NCI-H526 treated with DMSO at 0.1 percent for 48 hours (cell line): ENCODE measurements around the gene ANO4.
"Not testable (repeated sequence)": the region's sequence is repeated elsewhere in the genome, so short reads cannot be mapped to it uniquely, and the experiment has no call there.

Source experiments
- DNase-seq: peaks from one replicate; lab custom pipeline; 2025; lab: John Stamatoyannopoulos, UW

ANO4 gene

DNA sequence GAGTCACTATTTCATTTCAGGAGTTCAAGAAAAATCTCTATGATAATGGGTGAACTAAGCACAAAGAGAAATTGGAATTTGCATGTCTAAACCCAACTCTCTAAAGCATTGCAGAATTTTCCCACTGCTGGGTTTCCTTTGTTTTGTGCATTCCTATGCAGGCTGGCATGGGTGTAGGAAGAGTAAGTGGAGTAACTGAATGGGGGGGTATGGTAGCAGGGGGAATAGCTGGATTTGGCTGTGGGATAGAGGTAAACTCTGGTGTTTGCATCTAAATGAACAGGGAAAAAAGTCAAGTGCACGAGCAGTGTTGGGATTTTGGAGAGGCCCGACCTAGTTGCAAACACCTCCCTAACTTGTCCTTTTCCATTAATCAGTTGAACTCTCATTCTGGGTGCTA lies 159.1 kb downstream of the ANO4 start:
- no peak for DNase-seq

GRCh38 chr12:100954118-100954517 lies 159.5 kb downstream of the ANO4 start:
- DNase-seq: no peak

GRCh38 chr12:100955139-100955538 lies 160.6 kb downstream of the ANO4 start:
- no peak for DNase-seq

DNA sequence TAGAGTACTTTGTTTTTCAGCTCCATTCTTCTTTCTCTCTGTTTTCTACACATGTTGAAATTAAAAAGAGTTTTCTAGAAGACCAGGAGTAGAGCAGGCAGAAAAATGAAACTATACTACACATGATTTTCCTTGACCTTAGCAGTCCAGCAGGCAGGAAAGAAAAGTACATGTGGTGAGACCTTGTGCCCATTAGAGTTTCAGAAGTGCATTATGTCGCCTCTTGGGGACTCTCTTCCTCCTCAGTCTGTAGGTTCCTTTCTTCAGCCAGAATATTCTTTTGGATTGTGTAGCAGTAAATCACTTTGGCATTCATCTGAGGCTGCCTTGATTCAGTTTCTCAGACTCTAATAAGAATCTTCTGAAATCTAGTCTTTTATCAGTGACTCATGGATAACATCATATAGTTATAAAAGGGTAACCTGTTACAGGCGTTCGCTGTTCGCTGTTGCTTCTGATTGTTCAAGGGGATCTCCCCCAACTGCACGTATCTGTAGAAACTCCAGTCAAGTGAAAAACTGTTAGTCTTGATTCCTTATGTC lies 161.8 kb downstream of the ANO4 start:
- no peak for DNase-seq

GRCh38 chr12:100959481-100959880 lies 164.9 kb downstream of the ANO4 start:
- DNase-seq: no peak

DNA sequence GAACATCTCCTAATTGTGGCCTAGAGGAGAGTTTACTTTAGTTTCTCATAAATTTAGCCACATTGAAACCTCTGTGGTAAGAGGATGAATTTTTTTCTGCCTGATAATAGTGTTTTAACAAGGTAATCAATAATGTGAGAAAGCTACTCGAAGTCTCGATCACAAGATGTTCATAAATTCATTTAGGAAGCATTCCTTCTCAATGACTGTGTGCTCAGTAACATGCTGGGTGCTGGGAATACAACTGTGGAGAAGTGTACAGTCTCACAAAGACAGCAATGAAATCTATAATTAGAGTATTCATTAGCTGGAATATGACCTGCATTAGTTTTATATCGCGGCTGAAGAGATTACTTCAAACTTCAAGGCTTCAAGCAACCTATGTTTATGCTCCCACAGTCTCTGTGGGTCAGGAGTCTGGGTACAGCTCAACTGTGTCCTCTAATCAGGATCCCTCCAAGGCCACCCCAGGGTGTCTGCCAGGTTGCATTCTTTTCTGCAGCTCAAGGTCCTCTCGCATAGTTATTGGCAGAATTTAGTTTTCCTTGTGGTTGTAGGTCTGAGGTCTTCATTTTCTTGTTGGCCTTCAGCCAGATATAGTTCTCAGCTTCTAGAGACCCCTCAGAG lies 167.6 kb downstream of the ANO4 start:
- DNase-seq: no peak

GRCh38 chr12:100963381-100963780 lies 168.8 kb downstream of the ANO4 start:
- no peak for DNase-seq

DNA sequence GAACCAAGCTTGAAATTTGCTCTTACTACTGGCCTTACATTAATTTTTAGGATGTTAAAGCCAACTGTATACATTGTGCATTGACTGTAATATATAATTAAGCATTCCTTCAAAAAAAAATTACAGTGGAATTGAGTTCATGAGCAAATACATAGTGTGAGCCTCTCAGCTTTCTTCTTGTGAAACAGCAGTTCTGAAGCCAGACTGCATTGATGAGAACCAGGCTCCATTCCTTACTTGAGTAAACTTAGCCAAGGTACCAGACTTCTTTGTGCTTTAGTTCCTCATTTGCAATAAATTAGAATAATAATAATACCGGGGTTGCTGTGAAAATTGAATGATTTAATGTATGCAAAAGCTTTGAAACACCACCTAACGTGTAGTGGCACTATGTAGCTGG lies 169.5 kb downstream of the ANO4 start:
- DNase-seq: peak; percentile 33

GRCh38 chr12:100967189-100967588 lies 172.6 kb downstream of the ANO4 start:
- DNase-seq: no peak

DNA sequence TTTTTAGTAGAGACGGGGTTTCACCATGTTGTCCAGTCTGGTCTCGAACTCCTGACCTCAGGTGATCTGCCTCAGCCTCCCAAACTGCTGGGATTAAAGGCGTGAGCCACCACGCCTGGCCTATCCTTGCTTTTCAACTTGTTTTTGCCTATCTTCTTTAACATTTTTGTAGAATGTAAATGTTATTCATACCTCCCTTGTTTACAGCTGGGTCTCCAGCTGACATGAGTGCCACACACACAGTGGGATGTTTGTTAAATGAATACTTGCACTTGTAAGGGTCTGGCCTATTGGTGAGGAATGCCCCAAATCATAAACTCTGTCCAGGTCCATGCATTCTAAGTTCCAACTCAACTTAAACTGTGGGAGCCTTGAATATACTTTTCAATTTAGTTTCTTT lies 176.3 kb downstream of the ANO4 start:
- DNase-seq: no peak

GRCh38 chr12:100972121-100972520 lies 177.5 kb downstream of the ANO4 start:
- DNase-seq: no peak

- DNase-seq: no peak
Observed at GRCh38 chr12:100974341-100974740, 179.8 kb downstream of the ANO4 start.

DNA sequence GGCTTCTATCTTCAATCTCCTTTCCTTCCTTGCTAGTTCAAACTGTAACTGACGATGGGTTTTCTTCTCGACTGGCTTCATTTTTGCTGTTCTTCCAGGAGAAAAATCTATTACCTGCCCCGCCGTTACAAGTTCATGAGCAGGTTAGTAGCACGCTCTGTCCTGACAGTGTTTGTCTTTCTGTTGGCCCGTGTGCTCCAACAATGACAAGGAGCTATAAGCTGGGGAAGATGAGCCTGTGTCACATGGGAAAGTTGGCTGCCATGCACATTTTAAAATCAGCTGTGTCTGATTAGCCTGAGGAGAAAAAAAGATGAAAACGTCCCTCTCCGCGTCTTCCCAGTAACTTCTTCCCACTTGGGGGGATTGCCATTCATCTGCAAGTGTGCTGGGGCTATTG lies 180.2 kb downstream of the ANO4 start:
- no peak for DNase-seq

GRCh38 chr12:100976735-100977134 lies 182.2 kb downstream of the ANO4 start:
- no peak for DNase-seq

DNA sequence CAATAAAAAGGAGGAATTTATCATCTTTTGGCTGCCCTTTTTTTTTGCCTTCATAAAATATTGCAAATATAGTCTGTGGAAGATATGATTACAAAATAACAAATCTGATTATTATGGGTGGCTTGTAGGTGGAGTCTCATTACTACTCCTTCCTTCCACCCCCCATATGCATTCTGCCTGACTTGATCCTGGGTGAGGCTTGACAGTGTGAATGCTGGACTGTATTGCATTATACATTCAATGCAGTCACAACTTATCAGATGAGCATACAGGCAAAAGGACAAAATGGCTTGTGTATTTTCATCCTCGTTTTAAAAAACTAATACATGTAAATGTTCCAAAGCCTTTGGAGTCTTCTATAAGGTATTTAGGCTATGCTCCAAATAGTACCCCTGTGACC lies 186.3 kb downstream of the ANO4 start:
- no peak for DNase-seq

DNA sequence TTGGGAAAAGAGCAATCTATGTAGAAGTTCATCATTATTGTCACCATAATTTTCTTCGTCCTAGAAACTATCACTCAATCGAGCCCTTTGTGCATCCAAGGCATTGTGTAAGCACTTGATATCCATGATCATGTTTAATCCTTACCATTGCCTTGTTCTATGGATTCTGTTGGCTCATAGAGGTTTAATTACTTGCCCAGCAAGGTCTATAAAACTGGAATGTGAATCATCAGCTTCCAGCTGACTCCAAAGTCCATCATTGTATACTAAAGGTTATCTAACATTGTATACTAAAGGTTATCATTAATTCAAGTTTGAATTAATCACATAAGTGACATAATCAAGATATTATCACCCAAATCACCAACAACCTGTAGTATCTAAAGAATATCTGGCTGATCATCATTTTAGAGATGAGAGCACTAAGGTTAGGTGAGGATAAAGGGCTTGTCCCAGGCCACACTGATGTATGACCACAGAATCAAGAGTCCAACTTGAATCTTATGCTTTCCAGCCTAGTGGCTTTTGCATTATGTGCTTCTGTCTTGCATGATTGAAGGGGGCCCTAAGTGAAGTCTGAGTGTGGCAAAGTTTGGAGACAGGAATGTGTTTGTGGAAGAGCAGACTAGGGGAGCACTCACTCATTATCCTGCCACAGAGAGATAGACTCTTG lies 188.1 kb downstream of the ANO4 start:
- DNase-seq: no peak

DNA sequence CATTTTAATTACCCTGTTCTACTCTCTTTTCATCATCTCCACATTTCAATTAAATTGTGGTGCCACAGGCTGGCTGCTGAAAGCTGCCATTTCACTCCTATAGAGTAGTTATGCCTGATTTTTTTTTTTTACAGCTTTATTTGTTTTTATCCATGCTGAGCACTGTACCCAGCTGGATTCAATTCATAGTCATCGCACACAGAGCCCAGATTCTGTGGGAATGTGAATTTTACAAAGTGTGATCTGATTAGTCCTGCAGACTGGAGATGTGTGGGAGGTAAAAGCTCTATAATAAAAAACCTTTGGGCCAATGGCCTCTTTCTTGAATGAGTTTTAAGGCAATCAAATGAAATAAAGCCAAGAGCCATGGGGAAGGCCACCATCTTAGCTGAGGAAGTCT lies 190.2 kb downstream of the ANO4 start:
- DNase-seq: no peak

DNA sequence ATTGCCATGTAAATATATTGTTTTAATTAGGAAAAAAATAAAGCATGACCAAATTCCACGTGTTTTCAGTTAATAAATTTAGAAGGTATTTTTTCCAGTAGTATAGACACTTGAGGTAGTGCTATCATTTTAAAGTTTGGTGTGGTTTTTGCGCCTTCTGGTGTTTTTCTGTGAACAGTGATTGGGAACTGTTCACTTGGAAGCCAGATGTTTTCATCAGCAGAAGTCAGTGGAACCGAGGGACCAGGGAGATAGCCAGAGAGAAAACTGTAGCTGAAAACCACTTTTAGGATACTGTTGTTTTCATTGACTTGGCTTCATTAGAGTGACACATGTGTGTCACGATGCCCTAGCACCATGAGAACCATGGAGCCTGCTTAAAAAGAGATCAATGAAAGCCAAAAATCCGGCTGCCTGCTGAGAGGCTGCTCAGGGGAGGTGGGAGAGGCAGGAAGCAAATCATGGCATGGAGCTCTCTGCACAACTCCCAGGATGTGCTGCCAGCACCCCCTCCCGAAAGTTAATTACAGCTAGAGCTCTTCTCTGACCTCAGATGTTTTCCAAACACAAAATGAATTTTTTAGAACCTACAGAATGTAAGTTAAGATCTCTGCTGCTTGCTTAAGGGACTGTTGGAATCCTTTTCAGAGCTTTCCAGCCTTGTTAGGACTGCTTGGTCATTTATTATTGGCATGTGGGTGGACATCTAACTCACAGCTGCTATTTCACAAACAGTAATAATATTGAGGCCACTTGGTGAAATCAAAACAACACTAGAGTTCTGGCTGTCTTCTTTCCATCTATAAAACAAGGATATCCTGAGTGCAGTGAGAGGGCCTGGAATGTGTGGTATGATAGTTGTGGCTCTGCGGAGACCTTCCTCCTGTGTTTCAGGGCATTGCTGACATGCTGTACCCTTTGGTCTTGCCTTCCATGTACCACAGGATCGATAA lies 192.3 kb downstream of the ANO4 start:
- no peak for DNase-seq

GRCh38 chr12:100987552-100988521 lies 193.3 kb downstream of the ANO4 start:
- DNase-seq: no peak

DNA sequence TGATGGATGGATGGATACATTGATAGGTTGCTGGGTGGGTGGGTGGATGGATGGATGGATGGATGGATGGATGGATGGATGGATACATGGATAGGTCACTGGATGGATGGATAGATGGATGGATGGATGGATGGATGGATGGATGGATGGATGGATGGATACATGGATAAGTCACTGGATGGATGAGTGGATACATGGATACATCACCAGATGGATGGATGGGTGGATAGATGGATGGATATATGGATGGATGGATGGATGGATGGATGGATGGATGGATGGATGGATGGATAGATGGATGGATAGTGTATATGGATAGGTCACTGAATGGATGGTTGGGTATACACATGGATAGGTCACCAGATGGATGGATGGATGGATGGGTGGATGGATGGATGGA lies 194.9 kb downstream of the ANO4 start:
- DNase-seq: not testable (repeated sequence)

DNA sequence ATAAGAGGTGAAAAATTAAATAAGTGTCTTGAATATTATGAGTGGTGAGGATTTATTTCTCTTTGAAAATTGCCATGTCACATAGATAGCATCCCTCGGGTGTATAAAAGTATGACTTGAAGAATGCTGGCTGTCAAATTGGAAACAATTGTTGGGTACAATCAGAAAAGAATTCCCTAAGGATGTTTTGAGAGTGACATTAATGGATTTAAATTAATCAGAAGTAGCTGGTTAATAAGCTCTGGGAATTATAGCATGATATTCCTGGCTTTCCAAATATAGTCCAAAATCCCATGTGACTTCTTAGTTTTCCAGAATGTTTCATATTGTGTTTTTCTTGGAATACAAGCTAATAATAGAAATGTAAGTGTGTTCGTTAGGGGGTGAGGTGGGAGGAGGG lies 196.5 kb downstream of the ANO4 start:
- no peak for DNase-seq
